ENCODE measurements around the gene EMC8.

DNA sequence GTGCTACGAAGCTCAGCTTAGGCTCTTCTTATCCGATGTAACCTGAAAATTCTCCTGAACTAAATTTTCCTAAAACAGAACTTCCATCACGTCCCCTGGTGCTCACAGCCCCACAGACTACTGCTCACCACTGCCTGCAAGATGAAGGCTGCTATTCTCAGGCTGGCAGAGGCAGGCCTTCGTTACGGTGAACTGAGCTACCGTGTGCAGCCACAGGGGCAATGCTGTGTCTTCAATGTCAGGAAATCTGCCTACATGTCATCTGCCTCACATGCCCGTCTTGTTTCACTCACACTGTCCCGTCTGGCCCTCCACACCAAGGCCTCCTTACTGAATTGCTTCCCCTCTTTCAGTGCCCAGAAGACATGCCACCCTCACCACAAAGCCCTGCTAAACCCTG lies 15.9 kb downstream of the EMC8 start:
- TF ChIP-seq, protein P1, sequence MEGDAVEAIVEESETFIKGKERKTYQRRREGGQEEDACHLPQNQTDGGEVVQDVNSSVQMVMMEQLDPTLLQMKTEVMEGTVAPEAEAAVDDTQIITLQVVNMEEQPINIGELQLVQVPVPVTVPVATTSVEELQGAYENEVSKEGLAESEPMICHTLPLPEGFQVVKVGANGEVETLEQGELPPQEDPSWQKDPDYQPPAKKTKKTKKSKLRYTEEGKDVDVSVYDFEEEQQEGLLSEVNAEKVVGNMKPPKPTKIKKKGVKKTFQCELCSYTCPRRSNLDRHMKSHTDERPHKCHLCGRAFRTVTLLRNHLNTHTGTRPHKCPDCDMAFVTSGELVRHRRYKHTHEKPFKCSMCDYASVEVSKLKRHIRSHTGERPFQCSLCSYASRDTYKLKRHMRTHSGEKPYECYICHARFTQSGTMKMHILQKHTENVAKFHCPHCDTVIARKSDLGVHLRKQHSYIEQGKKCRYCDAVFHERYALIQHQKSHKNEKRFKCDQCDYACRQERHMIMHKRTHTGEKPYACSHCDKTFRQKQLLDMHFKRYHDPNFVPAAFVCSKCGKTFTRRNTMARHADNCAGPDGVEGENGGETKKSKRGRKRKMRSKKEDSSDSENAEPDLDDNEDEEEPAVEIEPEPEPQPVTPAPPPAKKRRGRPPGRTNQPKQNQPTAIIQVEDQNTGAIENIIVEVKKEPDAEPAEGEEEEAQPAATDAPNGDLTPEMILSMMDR (IDR thresholded peaks at IDR 0.05), result no peak
- no peak for TF ChIP-seq POLR2A (IDR thresholded peaks at IDR 0.05)

Data from right lobe of liver (tissue), 4 donors.